LNCaP clone FGC (cell line): Measurements from ENCODE around the gene DNAJC27.

ENCODE experiments used
- DNase-seq: peaks from one replicate; pipeline ENCODE4 v3.0.0-alpha.2; 2011; ENCODE audit warnings: low read depth
- H3K4me3 ChIP-seq: 2 replicates; pipeline ENCODE4 v1.5.1; 2011; ENCODE audit warnings: mild to moderate bottlenecking, low read depth, low read length, control low read depth
- TF ChIP-seq, protein P1 (sequence below): IDR thresholded peaks from 2 replicates; pipeline ENCODE4 v1.5.1; 2012; ENCODE audit warnings: mild to moderate bottlenecking; ENCODE audit not compliant: control insufficient read depth, insufficient read depth; ENCODE audit errors: extremely low read depth

DNAJC27 gene

DNA sequence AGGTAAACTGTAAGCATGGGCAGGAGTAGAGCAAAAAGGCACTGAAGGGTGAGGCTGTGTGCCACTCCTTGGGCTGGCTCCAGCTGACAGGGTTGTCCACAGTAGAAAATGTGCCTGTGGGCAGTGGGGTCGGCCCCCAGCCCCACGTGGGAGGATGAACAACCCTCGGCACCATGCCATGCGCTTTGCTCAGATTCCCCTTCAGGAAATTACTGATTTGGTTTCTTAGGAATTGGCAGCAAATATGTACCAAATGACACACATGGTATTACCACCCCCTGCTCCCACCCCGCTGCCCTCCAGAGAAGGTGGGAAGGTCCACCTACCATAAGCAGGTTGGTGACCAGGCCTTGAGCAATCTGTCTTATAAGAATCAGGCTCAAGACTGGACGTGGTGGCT, 65.3 kb downstream of the DNAJC27 start:
- H3K4me3 ChIP-seq: no peak overlapping the region
- TF ChIP-seq, protein P1, sequence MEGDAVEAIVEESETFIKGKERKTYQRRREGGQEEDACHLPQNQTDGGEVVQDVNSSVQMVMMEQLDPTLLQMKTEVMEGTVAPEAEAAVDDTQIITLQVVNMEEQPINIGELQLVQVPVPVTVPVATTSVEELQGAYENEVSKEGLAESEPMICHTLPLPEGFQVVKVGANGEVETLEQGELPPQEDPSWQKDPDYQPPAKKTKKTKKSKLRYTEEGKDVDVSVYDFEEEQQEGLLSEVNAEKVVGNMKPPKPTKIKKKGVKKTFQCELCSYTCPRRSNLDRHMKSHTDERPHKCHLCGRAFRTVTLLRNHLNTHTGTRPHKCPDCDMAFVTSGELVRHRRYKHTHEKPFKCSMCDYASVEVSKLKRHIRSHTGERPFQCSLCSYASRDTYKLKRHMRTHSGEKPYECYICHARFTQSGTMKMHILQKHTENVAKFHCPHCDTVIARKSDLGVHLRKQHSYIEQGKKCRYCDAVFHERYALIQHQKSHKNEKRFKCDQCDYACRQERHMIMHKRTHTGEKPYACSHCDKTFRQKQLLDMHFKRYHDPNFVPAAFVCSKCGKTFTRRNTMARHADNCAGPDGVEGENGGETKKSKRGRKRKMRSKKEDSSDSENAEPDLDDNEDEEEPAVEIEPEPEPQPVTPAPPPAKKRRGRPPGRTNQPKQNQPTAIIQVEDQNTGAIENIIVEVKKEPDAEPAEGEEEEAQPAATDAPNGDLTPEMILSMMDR: no peak
- no peak for DNase-seq

DNA sequence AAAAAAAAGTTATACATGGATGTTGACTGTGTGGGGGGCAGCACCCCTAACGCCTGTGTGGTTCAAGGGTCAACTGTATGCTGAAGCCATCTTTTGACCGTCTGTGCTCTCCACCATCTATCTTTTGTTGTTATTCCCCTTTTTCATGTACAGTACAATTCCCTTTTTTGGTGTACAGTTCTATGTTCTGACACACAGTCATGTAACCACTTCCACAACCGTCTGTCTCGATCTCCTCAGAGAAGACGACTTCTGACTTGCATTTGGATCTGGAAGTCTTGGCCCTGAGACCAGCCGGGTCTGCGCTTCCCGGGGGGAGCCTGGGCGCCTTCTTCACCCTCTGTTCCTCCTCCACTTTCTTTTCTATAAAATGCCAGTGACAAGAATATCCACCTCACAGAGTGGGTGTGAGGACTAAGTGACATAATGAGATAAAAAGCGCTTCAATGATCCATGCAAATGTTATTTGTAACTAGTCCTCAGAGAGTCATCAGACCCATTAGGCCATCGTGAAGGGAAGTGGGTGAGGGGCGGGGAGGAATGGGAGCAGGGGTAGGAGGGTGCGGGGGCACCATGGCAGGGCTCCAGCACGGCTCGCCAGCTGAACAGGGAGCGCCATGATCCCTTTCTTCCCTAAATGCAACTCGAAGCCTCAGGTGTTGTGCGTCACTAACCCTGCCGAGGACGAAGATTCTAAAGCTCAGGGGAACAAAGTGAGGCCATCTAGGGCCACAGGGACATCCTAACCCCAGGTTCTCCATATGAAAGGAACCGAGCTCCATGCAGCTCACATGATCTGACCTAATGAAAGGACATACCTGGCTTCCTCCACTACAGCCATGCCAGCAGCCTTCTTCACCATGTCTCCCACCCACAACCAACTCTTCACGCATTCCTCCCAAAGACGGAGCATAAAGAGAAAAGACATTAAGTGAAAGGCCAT, 68.3 kb downstream of the DNAJC27 start:
- no peak overlapping the region for H3K4me3 ChIP-seq
- no peak for DNase-seq
- TF ChIP-seq, protein P1: no peak

DNA sequence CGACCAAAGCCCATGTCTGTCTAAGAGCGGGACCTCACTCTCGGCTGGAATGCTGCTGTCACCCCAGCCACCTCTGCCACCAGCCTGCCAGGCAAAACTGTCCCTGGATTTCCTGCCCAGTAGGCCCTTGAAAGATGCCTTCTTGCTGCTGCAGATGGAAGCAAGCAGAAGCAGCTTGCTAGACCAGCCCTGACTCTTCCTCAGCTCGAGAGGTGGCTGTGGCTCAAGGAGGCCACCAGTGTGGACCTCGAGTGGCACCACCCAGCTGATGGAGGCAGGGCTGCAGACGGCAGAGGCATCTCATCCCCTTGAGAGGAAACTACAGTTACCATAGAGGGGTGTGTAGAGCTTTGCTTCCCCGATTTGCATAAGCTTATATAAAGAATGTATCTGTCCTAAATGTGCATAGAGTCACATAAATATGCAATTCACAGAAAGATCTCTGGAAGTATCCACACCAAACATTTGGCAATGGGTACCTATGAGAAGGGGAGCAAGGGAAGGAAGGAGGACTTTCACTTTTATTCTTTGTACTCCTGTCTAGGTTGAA, 72.3 kb downstream of the DNAJC27 start:
- TF ChIP-seq, protein P1: no peak
- DNase-seq: no peak
- no peak overlapping the region for H3K4me3 ChIP-seq

DNA sequence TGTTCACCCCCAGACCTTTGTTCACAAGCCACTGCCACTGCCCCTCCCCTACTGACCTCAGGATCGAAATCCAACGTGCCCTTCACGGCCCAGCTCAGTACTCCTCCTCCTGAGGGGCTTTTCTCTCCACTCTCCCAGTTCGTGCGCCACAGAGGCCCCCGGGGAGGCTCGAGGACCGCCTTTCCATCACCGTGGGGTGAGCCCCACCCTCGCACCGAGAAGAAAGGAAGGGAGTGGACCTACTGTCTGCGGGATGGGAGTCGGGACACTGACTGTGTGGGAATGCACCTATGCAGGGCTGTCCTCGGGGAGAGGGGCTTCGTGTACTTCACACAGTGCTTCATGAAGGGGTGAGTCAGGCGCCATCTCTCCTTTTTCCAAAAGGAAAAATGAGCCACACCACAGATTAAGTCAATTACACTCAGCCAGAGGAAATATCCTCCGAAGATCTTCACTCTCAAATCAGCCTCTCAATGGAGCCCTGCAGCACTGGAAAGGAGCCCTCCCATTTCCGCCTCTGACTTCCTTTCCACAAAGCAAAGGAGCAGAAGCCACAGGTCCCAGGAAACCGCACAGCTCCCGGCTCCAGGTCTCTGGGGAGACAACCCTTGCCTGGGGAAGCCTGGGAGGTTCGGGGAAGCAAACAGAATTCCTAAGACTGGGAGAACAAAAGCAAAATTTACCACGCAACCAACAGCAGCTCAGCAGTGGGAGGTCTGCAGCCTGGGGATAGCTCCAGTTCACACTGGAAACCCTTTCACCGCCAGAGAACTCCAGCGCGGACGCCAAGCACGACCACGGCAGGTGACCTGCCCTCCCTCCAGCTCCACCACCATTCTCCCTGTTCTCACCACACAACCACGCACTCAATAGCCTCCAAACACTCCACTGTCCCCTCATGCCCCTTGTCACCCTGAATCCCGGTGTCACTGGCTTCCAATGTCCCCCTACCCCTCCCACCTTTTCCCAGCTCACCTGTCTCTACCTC, 73.3 kb downstream of the DNAJC27 start:
- TF ChIP-seq, protein P1: no peak
- DNase-seq: no peak

DNA sequence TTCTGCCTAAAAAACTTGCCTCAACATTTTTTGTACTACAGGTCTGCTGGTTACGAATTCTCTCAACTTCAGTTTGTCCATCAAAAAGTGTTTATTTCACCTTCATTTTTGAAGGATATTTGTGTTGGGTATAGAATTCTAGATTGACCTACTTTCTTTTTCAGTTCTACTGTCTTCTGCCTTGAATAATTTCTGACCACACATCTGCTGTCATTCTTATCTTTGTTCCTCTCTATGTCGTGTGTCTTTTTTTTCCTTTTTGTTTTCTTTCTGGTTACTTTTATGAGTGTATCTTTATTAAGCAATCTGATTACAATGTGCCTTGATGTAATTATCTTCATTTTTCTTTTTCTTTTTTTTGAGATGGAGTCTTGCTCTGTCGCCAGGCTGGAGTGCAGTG, 77.0 kb downstream of the DNAJC27 start:
- DNase-seq: no peak
- H3K4me3 ChIP-seq: no peak overlapping the region

More for the DNA sequence above, 73.3 kb downstream of the DNAJC27 start:
- H3K4me3 ChIP-seq: no peak overlapping the region

DNA sequence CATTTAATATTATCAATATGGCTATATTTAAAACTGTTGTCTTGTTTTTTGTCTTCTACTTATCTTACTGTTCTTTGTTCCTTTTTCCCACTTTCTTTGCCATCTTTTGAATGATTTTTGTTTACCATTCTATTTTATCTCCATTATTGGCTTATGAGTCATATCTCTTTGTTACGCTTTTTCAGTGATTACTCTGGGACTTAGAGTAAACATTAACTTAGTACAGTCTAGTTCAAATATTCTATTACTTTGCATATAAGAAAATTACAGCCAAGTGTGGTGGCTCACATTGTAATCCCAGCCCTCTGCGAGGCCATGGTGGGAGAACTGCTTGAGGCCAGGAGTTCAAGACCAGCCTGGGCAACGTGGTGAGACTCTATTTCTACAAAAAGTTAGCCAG, 77.8 kb downstream of the DNAJC27 start:
- TF ChIP-seq, protein P1: no peak
- H3K4me3 ChIP-seq: no peak overlapping the region
- no peak for DNase-seq

More for the DNA sequence above, 77.0 kb downstream of the DNAJC27 start:
- TF ChIP-seq, protein P1: no peak
